Measurements from ENCODE around the gene CAPN2. TPM values are rescaled to one million over a fixed set of nuclear protein-coding genes. Genes with fewer than 3 reads are reported as not detected.
A peak's percentile ranks its signal among the peaks of the same experiment; 100 is the strongest.

Gene CAPN2
- total RNA-seq, 1 experiment from 2014 or later = not detected

- DNase-seq = peak; percentile 43
- H3K4me3 ChIP-seq (ENCODE audit: low read length) = no peak overlapping the region
- no peaks in the 10 kb centered on the region for H3K79me2 ChIP-seq (ENCODE audit: low read length)
- no peaks in the 10 kb centered on the region for H3K4me1 ChIP-seq (ENCODE audit: low read length)
- no peaks in the 10 kb centered on the region; the same call in 1 of the 2 replicates for H3K9me3 ChIP-seq (ENCODE audit: low read length)
- no peaks in the 10 kb centered on the region for H3K9me2 ChIP-seq (replicated peaks; ENCODE audit: insufficient read depth, low read length)
- no peak overlapping the region for H3K9ac ChIP-seq (ENCODE audit: low read length)
- no peaks in the 10 kb centered on the region for H3K27me3 ChIP-seq (ENCODE audit: low read length)
- no peak overlapping the region for H2AFZ ChIP-seq (ENCODE audit: low read length)
- no peaks in the 10 kb centered on the region for H3K36me3 ChIP-seq (ENCODE audit: insufficient read depth, low read length)
- no peak overlapping the region for H3K4me2 ChIP-seq (ENCODE audit: low read depth, low read length, poor library complexity, severe bottlenecking)
- no peak overlapping the region for H3K27ac ChIP-seq (ENCODE audit: low read length)
- H4K20me1 ChIP-seq (ENCODE audit: insufficient read depth, low read depth, low read length) = no peaks in the 10 kb centered on the region
Observed at GRCh38 chr1:223674119-223674890, 38.0 kb upstream of the CAPN2 start.

GRCh38 chr1:223678841-223679240 lies 33.5 kb upstream of the CAPN2 start:
- Histone ChIP-seq H3K79me2 (ENCODE audit: low read length) (no peaks in the 10 kb centered on the region), H3K27me3 (ENCODE audit: low read length) (no peaks in the 10 kb centered on the region), H2AFZ (ENCODE audit: low read length) (no peak overlapping the region), H3K4me2 (ENCODE audit: low read depth, low read length, poor library complexity, severe bottlenecking) (no peak overlapping the region), H3K27ac (ENCODE audit: low read length) (no peak overlapping the region), H3K4me1 (ENCODE audit: low read length) (no peaks in the 10 kb centered on the region), H3K9ac (ENCODE audit: low read length) (no peak overlapping the region), H3K9me2 (replicated peaks; ENCODE audit: insufficient read depth, low read length) (no peaks in the 10 kb centered on the region), H4K20me1 (ENCODE audit: insufficient read depth, low read depth, low read length) (0 out of 2 replicates have a peak, but pooled peaks cover 4% of the 10 kb centered on the region), H3K9me3 (ENCODE audit: low read length) (no peaks in the 10 kb centered on the region), H3K36me3 (ENCODE audit: insufficient read depth, low read length) (no peaks in the 10 kb centered on the region), H3K4me3 (ENCODE audit: low read length) (no peak overlapping the region)
- DNase-seq = no peak

- no peak overlapping the region for H3K4me3 ChIP-seq (ENCODE audit: low read length)
- H3K9ac ChIP-seq (ENCODE audit: low read length) = no peak overlapping the region
- H3K9me3 ChIP-seq (ENCODE audit: low read length) = no peaks in the 10 kb centered on the region
- no peak overlapping the region for H2AFZ ChIP-seq (ENCODE audit: low read length)
- no peaks in the 10 kb centered on the region for H3K9me2 ChIP-seq (replicated peaks; ENCODE audit: insufficient read depth, low read length)
- H3K4me1 ChIP-seq (ENCODE audit: low read length) = no peaks in the 10 kb centered on the region
- H3K36me3 ChIP-seq (ENCODE audit: insufficient read depth, low read length) = no peaks in the 10 kb centered on the region
- H3K27ac ChIP-seq (ENCODE audit: low read length) = no peak overlapping the region
- H3K79me2 ChIP-seq (ENCODE audit: low read length) = no peaks in the 10 kb centered on the region
- H3K27me3 ChIP-seq (ENCODE audit: low read length) = no peaks in the 10 kb centered on the region
- DNase-seq = no peak
- 0 out of 2 replicates have a peak, but pooled peaks cover 4% of the 10 kb centered on the region for H4K20me1 ChIP-seq (ENCODE audit: insufficient read depth, low read depth, low read length)
- H3K4me2 ChIP-seq (ENCODE audit: low read depth, low read length, poor library complexity, severe bottlenecking) = no peak overlapping the region
Observed at GRCh38 chr1:223680188-223680587, 32.2 kb upstream of the CAPN2 start.

- no peaks in the 10 kb centered on the region for H3K79me2 ChIP-seq (ENCODE audit: low read length)
- no peak overlapping the region for H3K9ac ChIP-seq (ENCODE audit: low read length)
- 0 out of 2 replicates have a peak, but pooled peaks cover 4% of the 10 kb centered on the region for H4K20me1 ChIP-seq (ENCODE audit: insufficient read depth, low read depth, low read length)
- H2AFZ ChIP-seq (ENCODE audit: low read length) = no peak overlapping the region
- no peaks in the 10 kb centered on the region for H3K27me3 ChIP-seq (ENCODE audit: low read length)
- H3K4me3 ChIP-seq (ENCODE audit: low read length) = no peak overlapping the region
- no peak overlapping the region for H3K27ac ChIP-seq (ENCODE audit: low read length)
- no peaks in the 10 kb centered on the region for H3K4me1 ChIP-seq (ENCODE audit: low read length)
- DNase-seq = no peak
- no peak overlapping the region for H3K4me2 ChIP-seq (ENCODE audit: low read depth, low read length, poor library complexity, severe bottlenecking)
- no peaks in the 10 kb centered on the region for H3K36me3 ChIP-seq (ENCODE audit: insufficient read depth, low read length)
- no peaks in the 10 kb centered on the region for H3K9me2 ChIP-seq (replicated peaks; ENCODE audit: insufficient read depth, low read length)
- no peaks in the 10 kb centered on the region for H3K9me3 ChIP-seq (ENCODE audit: low read length)
Observed at GRCh38 chr1:223682502-223682901, 29.8 kb upstream of the CAPN2 start.

GRCh38 chr1:223683586-223684487 lies 28.5 kb upstream of the CAPN2 start:
- H3K4me1 ChIP-seq (ENCODE audit: low read length) = no peaks in the 10 kb centered on the region
- DNase-seq = peak; percentile 81

GRCh38 chr1:223684488-223684792 lies 27.9 kb upstream of the CAPN2 start:
- no peak overlapping the region for H3K9ac ChIP-seq (ENCODE audit: low read length)
- no peak overlapping the region for H3K4me2 ChIP-seq (ENCODE audit: low read depth, low read length, poor library complexity, severe bottlenecking)
- no peaks in the 10 kb centered on the region for H3K9me2 ChIP-seq (replicated peaks; ENCODE audit: insufficient read depth, low read length)
- H3K79me2 ChIP-seq (ENCODE audit: low read length) = no peaks in the 10 kb centered on the region
- H3K4me1 ChIP-seq (ENCODE audit: low read length) = no peaks in the 10 kb centered on the region
- H4K20me1 ChIP-seq (ENCODE audit: insufficient read depth, low read depth, low read length) = 0 out of 2 replicates have a peak, but pooled peaks cover 4% of the 10 kb centered on the region
- H3K27ac ChIP-seq (ENCODE audit: low read length) = no peak overlapping the region
- no peaks in the 10 kb centered on the region for H3K36me3 ChIP-seq (ENCODE audit: insufficient read depth, low read length)
- no peak overlapping the region for H3K4me3 ChIP-seq (ENCODE audit: low read length)
- no peak overlapping the region for H2AFZ ChIP-seq (ENCODE audit: low read length)
- no peaks in the 10 kb centered on the region for H3K27me3 ChIP-seq (ENCODE audit: low read length)
- H3K9me3 ChIP-seq (ENCODE audit: low read length) = no peaks in the 10 kb centered on the region
- no peak for DNase-seq

More at GRCh38 chr1:223683586-223684487, 28.5 kb upstream of the CAPN2 start:
- Histone ChIP-seq H3K36me3 (ENCODE audit: insufficient read depth, low read length) (no peaks in the 10 kb centered on the region), H3K79me2 (ENCODE audit: low read length) (no peaks in the 10 kb centered on the region), H3K9ac (ENCODE audit: low read length) (no peak overlapping the region), H2AFZ (ENCODE audit: low read length) (no peak overlapping the region), H3K9me2 (replicated peaks; ENCODE audit: insufficient read depth, low read length) (no peaks in the 10 kb centered on the region), H3K4me2 (ENCODE audit: low read depth, low read length, poor library complexity, severe bottlenecking) (no peak overlapping the region), H3K9me3 (ENCODE audit: low read length) (no peaks in the 10 kb centered on the region), H3K27me3 (ENCODE audit: low read length) (no peaks in the 10 kb centered on the region), H3K27ac (ENCODE audit: low read length) (no peak overlapping the region), H3K4me3 (ENCODE audit: low read length) (no peak overlapping the region), H4K20me1 (ENCODE audit: insufficient read depth, low read depth, low read length) (0 out of 2 replicates have a peak, but pooled peaks cover 4% of the 10 kb centered on the region)

GRCh38 chr1:223691121-223691520 lies 21.2 kb upstream of the CAPN2 start:
- Histone ChIP-seq H3K4me2 (ENCODE audit: low read depth, low read length, poor library complexity, severe bottlenecking) (no peak overlapping the region), H3K9me3 (ENCODE audit: low read length) (no peaks in the 10 kb centered on the region), H3K9me2 (replicated peaks; ENCODE audit: insufficient read depth, low read length) (no peaks in the 10 kb centered on the region), H3K4me1 (ENCODE audit: low read length) (no peaks in the 10 kb centered on the region), H3K36me3 (ENCODE audit: insufficient read depth, low read length) (no peaks in the 10 kb centered on the region), H3K27me3 (ENCODE audit: low read length) (no peaks in the 10 kb centered on the region; the same call in 1 of the 2 replicates), H3K9ac (ENCODE audit: low read length) (no peak overlapping the region), H2AFZ (ENCODE audit: low read length) (no peak overlapping the region), H3K4me3 (ENCODE audit: low read length) (no peak overlapping the region), H3K79me2 (ENCODE audit: low read length) (no peaks in the 10 kb centered on the region), H4K20me1 (ENCODE audit: insufficient read depth, low read depth, low read length) (no peaks in the 10 kb centered on the region), H3K27ac (ENCODE audit: low read length) (no peak overlapping the region)
- no peak for DNase-seq

- Histone ChIP-seq H3K9me3 (ENCODE audit: low read length) (no peaks in the 10 kb centered on the region), H3K27me3 (ENCODE audit: low read length) (no peaks in the 10 kb centered on the region; the same call in 1 of the 2 replicates), H3K4me1 (ENCODE audit: low read length) (no peaks in the 10 kb centered on the region), H4K20me1 (ENCODE audit: insufficient read depth, low read depth, low read length) (no peaks in the 10 kb centered on the region), H3K36me3 (ENCODE audit: insufficient read depth, low read length) (no peaks in the 10 kb centered on the region), H3K4me3 (ENCODE audit: low read length) (no peak overlapping the region), H3K9me2 (replicated peaks; ENCODE audit: insufficient read depth, low read length) (no peaks in the 10 kb centered on the region), H3K4me2 (ENCODE audit: low read depth, low read length, poor library complexity, severe bottlenecking) (no peak overlapping the region), H3K27ac (ENCODE audit: low read length) (no peak overlapping the region), H3K9ac (ENCODE audit: low read length) (no peak overlapping the region), H2AFZ (ENCODE audit: low read length) (no peak overlapping the region), H3K79me2 (ENCODE audit: low read length) (no peaks in the 10 kb centered on the region)
- no peak for DNase-seq
Observed at GRCh38 chr1:223695014-223695548, 17.3 kb upstream of the CAPN2 start.

Data from Karpas-422 (cell line).